Measurements from ENCODE around the gene RIPOR2. TPM values are rescaled to one million over a fixed set of nuclear protein-coding genes. Genes with fewer than 3 reads are reported as not detected.
A peak's percentile ranks its signal among the peaks of the same experiment; 100 is the strongest.
"Not testable (repeated sequence)": the region's sequence is repeated elsewhere in the genome, so short reads cannot be mapped to it uniquely, and the experiment has no call there.

The RIPOR2 gene
- polyA plus RNA-seq, 3 donors, result 5.8 to 8.4 (median 8.0) TPM

DNA sequence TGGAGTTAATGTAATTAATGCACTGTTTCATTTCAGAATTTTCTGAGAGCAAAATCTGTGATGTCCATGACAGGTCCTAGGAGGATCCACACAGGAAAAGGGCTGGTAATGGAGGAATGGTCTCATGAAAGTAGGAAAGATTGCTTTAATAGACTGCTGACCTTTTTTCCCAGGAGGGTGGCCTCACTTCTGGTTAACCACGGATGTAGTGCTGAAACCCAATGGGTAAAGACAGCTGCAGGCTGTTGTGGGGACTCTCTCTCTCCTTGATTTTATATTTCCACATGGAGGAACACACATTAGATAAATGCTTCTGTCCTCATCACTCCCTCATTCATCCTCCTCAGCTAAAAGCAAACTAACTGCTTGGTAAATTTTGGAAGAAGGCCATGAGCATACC lies 23.6 kb upstream of the RIPOR2 start:
- DNase-seq, result no peak

- DNase-seq, result no peak
These were observed 21.4 kb upstream of the RIPOR2 start for GRCh38 chr6:24957199-24957598.

DNA sequence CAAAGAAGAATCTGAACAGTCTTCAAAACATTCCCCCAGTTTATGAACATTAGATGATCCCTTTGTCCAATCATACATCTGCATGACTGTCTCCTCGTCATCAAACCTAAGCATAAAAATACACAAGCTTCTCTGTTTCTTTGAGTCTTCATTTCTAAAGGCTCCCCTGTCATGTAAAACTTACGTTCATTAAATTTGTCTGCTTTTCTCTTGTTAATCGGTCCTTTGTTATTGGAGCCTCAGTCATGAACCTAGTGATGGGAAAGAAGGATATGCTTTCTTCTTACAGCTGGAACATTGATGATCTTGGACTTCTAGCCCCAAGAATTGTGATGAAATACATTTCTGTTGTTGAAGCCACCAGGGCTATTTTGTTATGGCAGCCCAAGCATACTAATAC lies 18.0 kb upstream of the RIPOR2 start:
- DNase-seq, result no peak

DNA sequence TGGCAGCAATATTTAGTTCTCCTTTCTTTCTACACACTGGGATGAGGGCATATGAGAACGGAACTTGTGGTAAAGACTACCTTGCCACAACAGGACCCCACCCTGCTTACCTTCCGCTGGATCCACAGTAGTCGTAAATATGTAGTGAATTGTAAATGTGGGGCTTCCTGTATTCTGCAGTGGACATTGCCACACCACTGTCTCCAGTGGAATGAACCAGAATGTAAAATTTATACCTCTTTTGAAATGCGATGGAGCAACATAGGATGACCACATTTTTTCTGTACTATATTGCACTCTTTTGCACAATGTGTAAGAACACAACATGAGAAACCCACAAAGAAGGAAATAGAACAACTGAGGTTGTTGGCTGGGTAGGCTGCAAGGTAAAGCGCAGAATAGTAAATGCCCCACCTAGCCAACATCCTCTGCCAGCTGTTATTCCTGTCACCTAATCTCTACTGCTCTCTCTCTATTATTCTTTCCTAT lies 16.1 kb upstream of the RIPOR2 start:
- no peak for DNase-seq

GRCh38 chr6:24950218-24950941 lies 14.6 kb upstream of the RIPOR2 start:
- DNase-seq, result no peak

GRCh38 chr6:24949020-24949569 lies 13.3 kb upstream of the RIPOR2 start:
- no peak for DNase-seq

- DNase-seq, result not testable (repeated sequence)
These were observed 12.5 kb upstream of the RIPOR2 start for GRCh38 chr6:24948261-24948660.

GRCh38 chr6:24947636-24948035 lies 11.9 kb upstream of the RIPOR2 start:
- no peak for DNase-seq

GRCh38 chr6:24945054-24945453 lies 9.3 kb upstream of the RIPOR2 start:
- no peak for DNase-seq

DNA sequence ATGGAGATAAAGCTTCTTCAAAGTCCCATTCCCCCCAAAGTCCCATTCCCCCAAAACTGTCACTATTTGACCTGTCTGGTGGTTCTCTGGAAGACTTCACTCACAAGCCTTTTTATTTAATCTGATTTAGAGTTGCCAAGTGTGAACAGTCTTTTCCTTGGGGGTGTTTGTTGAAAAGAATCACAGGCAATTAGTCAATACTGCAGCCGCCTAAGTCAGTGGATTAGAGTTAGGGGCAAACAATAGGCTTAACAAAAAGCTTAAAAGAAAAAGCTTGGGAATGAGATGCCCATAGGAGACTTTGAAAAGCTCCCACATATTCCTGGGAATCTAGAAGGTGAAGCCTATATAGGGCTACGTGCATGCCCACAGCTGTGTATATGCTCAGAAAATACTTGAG lies 8.0 kb upstream of the RIPOR2 start:
- DNase-seq, result no peak

DNA sequence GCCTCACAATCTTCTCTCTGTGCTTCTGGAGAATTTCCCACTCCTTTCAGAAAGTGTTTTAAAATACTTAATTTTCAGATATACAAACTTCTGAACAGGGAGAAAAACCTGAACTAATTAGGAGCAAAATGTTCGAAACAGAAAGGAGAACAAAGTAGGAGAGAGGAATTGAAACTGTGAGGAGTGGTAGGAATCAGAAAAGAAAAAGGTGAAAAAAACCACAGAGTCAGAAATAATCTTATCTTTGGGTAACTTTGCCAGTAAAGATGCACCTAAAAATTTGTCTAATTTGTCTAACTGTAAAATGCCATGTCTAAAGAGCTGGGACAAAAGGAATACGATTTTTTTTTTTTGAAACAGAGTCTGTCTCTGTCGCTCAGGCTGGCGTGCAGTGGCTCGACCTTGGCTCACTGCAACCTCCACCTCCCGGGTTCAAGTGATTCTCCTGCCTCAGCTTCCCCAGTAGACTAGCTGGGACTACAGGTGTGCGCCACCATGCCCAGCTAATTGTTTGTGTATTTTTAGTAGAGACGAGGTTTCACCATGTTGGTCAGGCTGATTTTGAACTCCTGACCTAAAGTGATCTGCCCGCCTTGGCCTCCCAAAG lies 4.7 kb upstream of the RIPOR2 start:
- no peak for DNase-seq

- no peak for DNase-seq
These were observed 1.0 kb upstream of the RIPOR2 start for GRCh38 chr6:24936641-24937317.

DNA sequence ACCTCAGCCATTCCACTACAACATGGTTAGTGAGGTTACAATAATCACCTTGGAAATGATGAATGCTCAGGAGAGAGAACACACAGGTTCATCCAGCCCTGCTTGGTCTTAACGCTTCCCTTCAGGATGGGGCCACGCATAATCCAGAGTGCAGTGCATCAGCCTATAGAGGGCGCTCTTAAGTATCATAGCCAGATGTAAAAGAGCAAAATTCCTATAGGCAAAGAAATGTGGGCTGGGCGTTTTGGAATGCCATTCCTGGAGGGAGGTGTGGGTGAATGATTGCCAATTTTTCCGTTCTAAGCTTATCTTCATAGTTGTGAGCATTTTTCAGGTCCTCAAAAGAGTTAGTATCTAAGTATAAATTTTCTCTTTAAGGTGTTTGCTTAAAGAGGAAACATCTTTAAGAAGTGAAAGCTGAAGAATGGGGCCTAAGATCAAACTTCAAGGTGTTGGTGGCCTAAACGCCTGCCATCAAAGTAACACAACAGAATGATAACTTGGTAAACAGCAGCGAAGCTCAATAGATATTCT lies 1.8 kb downstream of the RIPOR2 start:
- DNase-seq, result no peak

DNA sequence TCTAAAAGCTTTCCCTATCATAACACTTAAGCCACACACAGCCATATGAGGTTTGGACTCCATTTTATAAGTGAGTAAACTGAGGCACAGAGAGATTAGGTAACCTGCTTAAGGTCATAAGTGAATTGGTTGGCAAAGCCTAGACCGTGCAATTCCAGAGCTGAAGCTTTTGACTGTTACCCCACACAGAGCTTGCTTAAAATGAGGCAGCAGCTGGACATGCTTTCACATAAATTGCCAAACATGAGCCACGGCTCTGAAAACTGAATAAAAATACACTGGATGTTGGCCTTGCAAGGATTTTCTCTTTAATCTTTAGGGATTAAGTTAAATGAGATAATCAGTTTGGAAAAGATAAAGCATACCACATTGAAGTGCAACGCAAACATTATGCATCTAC lies 2.5 kb downstream of the RIPOR2 start:
- DNase-seq, result no peak

DNA sequence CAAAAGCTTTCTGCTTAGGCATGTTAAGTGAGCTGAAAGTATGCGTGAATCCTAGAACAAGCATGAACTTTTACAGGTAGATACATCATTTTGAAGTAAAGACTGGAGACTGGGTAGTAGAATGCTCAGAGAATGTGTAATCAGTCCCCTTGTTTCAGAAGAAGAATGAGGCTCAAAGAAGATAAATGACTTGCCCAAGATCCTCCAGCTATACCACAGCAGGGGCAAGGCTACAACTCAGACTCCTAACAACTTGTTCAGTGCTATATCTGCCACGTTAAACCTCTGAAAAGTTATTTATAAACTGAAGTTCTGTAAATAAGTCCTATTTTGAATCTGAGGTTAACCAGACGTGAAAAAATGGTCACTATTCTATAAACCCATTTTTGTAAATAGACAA lies 2.9 kb downstream of the RIPOR2 start:
- no peak for DNase-seq

- no peak for DNase-seq
These were observed 3.8 kb downstream of the RIPOR2 start for GRCh38 chr6:24931718-24932691.

DNA sequence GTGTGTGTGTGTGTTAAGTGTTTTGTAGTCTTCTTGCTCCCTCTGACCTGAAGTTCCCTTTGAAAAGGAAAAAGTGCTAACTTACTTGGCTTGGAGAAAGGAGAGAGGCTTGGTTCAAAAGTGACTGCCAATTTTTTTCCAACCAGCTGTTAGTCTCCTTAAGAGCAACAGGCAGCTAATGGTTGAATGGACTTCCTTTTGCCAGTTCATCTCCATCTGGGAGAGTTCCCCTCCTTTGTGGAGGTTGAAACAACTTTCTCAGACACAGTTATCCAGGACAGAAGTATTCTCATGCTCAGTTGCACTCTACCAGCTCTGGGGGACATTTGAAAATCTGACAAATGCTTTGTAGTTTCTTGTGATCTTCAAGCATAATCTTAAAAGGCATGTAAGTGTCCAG lies 4.5 kb downstream of the RIPOR2 start:
- DNase-seq, result no peak

GRCh38 chr6:24930431-24930871 lies 5.3 kb downstream of the RIPOR2 start:
- peak; percentile 36 for DNase-seq

DNA sequence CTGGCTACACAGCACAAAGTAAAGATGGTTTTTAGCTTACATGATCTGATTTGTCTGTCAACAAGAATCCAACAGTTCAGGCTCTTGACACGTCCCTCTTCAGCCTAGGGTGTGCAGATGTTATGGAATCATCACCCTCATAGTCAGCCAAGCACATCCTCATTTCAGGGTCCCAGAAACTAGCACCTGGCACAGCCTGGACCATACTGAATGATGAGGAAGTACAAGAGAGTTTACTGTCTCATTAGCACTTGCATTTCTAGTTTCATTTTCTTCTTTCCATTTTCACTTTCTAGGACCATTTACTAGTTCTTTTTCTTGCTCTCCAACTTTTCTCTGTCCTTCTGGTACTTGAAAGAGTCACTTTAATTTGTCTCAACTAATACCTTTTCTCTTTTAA lies 6.5 kb downstream of the RIPOR2 start:
- DNase-seq, result no peak

DNA sequence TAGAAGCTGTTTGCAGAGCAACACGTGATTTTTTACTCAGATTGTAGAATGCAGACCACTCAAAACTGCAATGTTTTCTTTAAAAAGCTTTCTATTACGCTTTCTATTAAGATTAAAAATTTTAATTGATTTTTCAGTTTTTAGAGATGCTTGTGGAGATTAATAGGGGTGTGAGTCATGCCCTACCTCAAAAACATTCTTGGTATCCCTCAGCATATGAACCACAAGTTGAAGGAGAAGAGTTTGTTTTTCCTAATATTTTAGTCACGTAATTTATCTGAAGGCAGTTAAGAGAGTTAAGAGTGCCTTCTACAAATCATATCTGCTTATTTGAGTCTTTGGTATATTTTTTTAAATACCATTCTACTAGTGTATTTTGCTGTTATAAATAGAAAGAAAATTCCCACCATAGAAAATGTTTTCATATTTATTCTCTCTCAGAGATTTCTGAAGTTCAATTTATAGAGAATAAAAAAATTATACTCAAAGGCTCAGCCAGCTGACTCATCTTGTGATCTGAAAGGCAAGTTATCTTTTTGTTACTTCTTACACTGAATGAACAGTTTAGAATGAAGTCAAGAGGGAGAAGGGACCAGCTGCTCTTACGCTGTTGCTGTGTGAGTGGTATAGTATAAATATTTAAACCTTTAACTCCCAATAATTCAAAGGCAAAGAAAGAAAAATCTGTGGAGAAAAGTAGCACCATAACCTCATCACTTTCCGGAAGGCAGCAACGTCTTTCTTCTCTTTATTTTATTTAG lies 7.6 kb downstream of the RIPOR2 start:
- DNase-seq, result no peak
